ENCODE results near the gene IPO13.
A peak's percentile ranks its signal among the peaks of the same experiment; 100 is the strongest.

- 0 out of 2 replicates have a peak, but pooled peaks have one; percentile 50 for TF ChIP-seq SIN3A (IDR thresholded peaks at IDR 0.05; ENCODE audit: borderline replicate concordance, insufficient read depth, low read length)
- TF ChIP-seq FOXP2 (optimal IDR thresholded peaks at IDR 0.05; ENCODE audit: borderline replicate concordance, extremely low read depth, extremely low read length, insufficient read depth): peak; percentile 88
- TF ChIP-seq TAF1 (IDR thresholded peaks at IDR 0.05; ENCODE audit: borderline replicate concordance, insufficient read depth, low read length): peak; percentile 48; the same call in 1 of the 2 replicates
- TF ChIP-seq POLR2AphosphoS5 (IDR thresholded peaks at IDR 0.05; ENCODE audit: low read depth, low read length): peak; percentile 70
- TF ChIP-seq REST (IDR thresholded peaks at IDR 0.05; ENCODE audit: insufficient read depth in 1 of 2, low read depth in 2 of 2, low read length in 2 of 2): 0 out of 4 replicates have a peak, but pooled peaks have one; percentile 5
Observed at GRCh38 chr1:43974443-43975248, 27.9 kb downstream of the IPO13 start, which contains the start of gene ATP6V0B.
